ENCODE measurements around the gene EFCAB12.

EFCAB12 gene

DNA sequence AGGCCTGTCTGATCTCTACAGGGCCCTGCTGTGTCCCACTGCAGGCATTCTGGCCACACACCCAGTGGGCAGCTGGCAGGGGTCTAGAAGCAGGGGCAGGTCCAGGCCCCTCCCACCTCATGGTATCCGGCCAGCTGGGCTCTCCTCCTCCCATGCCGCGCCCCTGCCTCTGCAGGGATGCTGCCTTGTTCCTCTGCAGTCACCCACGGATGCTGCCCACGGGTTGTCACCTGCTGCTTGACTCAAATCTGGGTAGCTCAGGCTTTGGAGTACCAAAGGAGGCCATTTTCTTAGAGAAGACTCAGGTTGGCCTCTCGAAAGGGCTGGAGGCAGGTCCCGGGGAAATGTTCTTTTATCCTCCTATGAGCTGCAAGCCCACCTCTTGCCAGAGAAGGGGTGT, 25.0 kb downstream of the EFCAB12 start:
- Histone ChIP-seq H3K4me3 (ENCODE audit: insufficient read depth in 1 of 2, low read depth in 1 of 2, low read length in 2 of 2) (no peak overlapping the region), H3K9me3 (ENCODE audit: control insufficient read depth, low read length) (no peaks in the 10 kb centered on the region), H4K8ac (ENCODE audit: low read length) (no peak overlapping the region), H2BK15ac (ENCODE audit: low read depth, poor library complexity, severe bottlenecking) (no peak overlapping the region), H2BK120ac (ENCODE audit: low read depth, low read length) (no peak overlapping the region), H3K27ac (ENCODE audit: low read length, poor library complexity, severe bottlenecking) (no peak overlapping the region), H3K4ac (ENCODE audit: low read depth in 1 of 2, low read length in 2 of 2) (peak overlapping the region in 1 of 2 experiments; percentile 17), H3K27me3 (ENCODE audit: control insufficient read depth in 1 of 2, insufficient read depth in 1 of 2, low read length in 2 of 2) (no peaks in the 10 kb centered on the region), H2BK12ac (ENCODE audit: low read length in 2 of 2) (peak overlapping the region in 1 of 2 experiments; percentile 7), H2AFZ (ENCODE audit: low read depth, low read length) (no peak overlapping the region), H3K14ac (ENCODE audit: low read length in 2 of 2) (no peak overlapping the region), H3K23ac (ENCODE audit: low read length in 2 of 2) (no peak overlapping the region), H2BK5ac (ENCODE audit: low read depth, low read length, poor library complexity, severe bottlenecking) (no peak overlapping the region), H3K4me1 (ENCODE audit: control insufficient read depth, insufficient read depth, low read depth, low read length) (no peaks in the 10 kb centered on the region), H3K36me3 (ENCODE audit: control insufficient read depth in 1 of 2, insufficient read depth in 2 of 2, low read depth in 1 of 2, low read length in 2 of 2) (no peaks in the 10 kb centered on the region), H4K91ac (ENCODE audit: low read length) (no peak overlapping the region), H2AK5ac (ENCODE audit: low read length, severe bottlenecking) (no peak overlapping the region), H3K79me1 (replicated peaks; ENCODE audit: low read length, poor library complexity, severe bottlenecking) (no peaks in the 10 kb centered on the region), H3K9ac (ENCODE audit: low read length) (no peak overlapping the region), H3K4me2 (ENCODE audit: low read length, poor library complexity, severe bottlenecking) (no peak overlapping the region), H3K18ac (ENCODE audit: low read depth in 1 of 2, low read length in 2 of 2) (no peak overlapping the region)
- DNase-seq, result no peak
- 92% methylated on average over 7 of the region's 7 CpGs for WGBS

DNA sequence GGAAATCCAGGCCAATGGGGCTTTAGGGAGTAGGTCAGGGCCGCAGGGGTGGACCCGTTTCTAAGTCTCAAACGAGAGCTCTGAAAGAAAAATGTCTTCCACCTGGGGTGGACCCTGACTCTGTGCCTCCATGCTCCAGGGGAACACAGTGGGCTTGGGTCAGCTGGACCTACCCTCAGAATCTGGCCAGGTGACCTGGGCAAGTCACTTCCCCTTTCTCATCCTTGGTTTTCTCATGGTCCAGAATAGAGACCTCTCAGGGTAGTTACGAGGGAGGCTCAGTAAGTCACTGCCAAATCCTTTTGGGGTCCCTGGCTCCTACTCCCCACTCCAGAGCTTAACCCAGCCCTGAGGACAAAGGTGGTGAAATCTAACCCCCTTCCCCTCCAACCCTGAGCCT, 25.8 kb downstream of the EFCAB12 start:
- no peak overlapping the region for H3K23ac ChIP-seq (ENCODE audit: low read length in 2 of 2)
- no peak overlapping the region for H3K27ac ChIP-seq (ENCODE audit: low read length, poor library complexity, severe bottlenecking)
- H3K14ac ChIP-seq (ENCODE audit: low read length in 2 of 2), result no peak overlapping the region
- H3K4me1 ChIP-seq (ENCODE audit: control insufficient read depth, insufficient read depth, low read depth, low read length), result no peaks in the 10 kb centered on the region
- H2AK5ac ChIP-seq (ENCODE audit: low read length, severe bottlenecking), result no peak overlapping the region
- DNase-seq, result no peak
- no peaks in the 10 kb centered on the region for H3K9me3 ChIP-seq (ENCODE audit: control insufficient read depth, low read length)
- H3K4ac ChIP-seq (ENCODE audit: low read depth in 1 of 2, low read length in 2 of 2), result no peak overlapping the region
- H3K9ac ChIP-seq (ENCODE audit: low read length), result no peak overlapping the region
- H2BK15ac ChIP-seq (ENCODE audit: low read depth, poor library complexity, severe bottlenecking), result no peak overlapping the region
- no peak overlapping the region for H4K91ac ChIP-seq (ENCODE audit: low read length)
- H3K4me3 ChIP-seq (ENCODE audit: insufficient read depth in 1 of 2, low read depth in 1 of 2, low read length in 2 of 2), result no peak overlapping the region
- H3K36me3 ChIP-seq (ENCODE audit: control insufficient read depth in 1 of 2, insufficient read depth in 2 of 2, low read depth in 1 of 2, low read length in 2 of 2), result peaks cover 0 to under 1% of the 10 kb centered on the region in 2 experiments
- no peak overlapping the region for H3K18ac ChIP-seq (ENCODE audit: low read depth in 1 of 2, low read length in 2 of 2)
- H3K4me2 ChIP-seq (ENCODE audit: low read length, poor library complexity, severe bottlenecking), result no peak overlapping the region
- no peak overlapping the region for H2BK12ac ChIP-seq (ENCODE audit: low read length in 2 of 2)
- 93% methylated on average over 4 of the region's 4 CpGs for WGBS
- no peak overlapping the region for H2AFZ ChIP-seq (ENCODE audit: low read depth, low read length)
- no peaks in the 10 kb centered on the region for H3K79me1 ChIP-seq (replicated peaks; ENCODE audit: low read length, poor library complexity, severe bottlenecking)
- H2BK120ac ChIP-seq (ENCODE audit: low read depth, low read length), result peak overlapping the region; percentile 39
- H3K27me3 ChIP-seq (ENCODE audit: control insufficient read depth in 1 of 2, insufficient read depth in 1 of 2, low read length in 2 of 2), result no peaks in the 10 kb centered on the region
- no peak overlapping the region for H4K8ac ChIP-seq (ENCODE audit: low read length)
- no peak overlapping the region for H2BK5ac ChIP-seq (ENCODE audit: low read depth, low read length, poor library complexity, severe bottlenecking)

DNA sequence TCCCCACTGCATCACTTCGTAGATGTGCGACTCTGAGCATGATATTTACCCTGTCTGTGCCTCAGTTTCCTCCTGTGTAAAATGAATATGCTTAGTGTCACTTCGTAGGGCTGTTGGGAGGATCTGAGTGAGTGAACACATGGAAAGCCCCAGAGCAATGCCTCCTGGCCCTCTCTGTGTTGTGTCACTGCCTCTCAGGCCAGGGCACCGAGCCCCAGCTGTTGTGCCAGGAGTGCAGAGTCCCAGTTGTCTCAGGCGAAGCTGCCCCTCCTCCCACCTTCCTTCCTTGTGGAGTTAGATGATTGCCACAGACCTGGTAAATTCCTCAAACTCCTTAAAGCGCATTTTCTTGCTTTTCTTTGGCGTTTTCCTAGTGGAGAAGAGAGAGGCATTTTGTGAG, 26.2 kb downstream of the EFCAB12 start:
- 78% methylated on average over 7 of the region's 7 CpGs for WGBS

DNA sequence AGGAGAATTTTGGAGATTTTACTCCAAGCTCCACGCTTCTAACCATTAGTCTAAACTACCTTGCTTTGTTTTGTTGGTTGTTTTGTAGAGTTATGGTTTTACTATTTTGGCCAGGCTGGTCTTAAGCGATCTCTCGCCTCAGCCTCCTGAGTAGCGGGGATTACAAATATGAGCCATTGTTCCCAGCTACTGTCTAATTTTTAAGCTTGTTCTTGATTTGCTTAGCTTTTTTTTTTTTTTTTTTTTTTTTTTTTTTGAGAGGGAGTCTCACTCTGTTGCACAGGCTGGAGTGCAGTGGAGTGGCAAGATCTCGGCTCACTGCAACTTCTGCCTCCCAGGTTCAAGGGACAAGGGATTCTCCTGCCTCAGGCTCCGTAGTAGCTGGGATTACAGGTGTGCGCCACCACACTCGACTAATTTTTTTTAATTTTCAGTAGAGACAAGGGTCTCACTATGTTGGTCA, 28.5 kb downstream of the EFCAB12 start:
- peak; percentile 30 for DNase-seq
- Histone ChIP-seq H2AFZ (ENCODE audit: low read depth, low read length) (no peak overlapping the region), H3K23ac (ENCODE audit: low read length in 2 of 2) (no peak overlapping the region), H3K27me3 (ENCODE audit: control insufficient read depth in 1 of 2, insufficient read depth in 1 of 2, low read length in 2 of 2) (no peaks in the 10 kb centered on the region), H2BK15ac (ENCODE audit: low read depth, poor library complexity, severe bottlenecking) (no peak overlapping the region), H3K18ac (ENCODE audit: low read depth in 1 of 2, low read length in 2 of 2) (no peak overlapping the region), H3K4me1 (ENCODE audit: control insufficient read depth, insufficient read depth, low read depth, low read length) (peaks cover 5% of the 10 kb centered on the region), H2BK12ac (ENCODE audit: low read length in 2 of 2) (no peak overlapping the region), H4K8ac (ENCODE audit: low read length) (peak overlapping the region; percentile 79), H2AK5ac (ENCODE audit: low read length, severe bottlenecking) (no peak overlapping the region), H2BK120ac (ENCODE audit: low read depth, low read length) (peak overlapping the region; percentile 29), H3K36me3 (ENCODE audit: control insufficient read depth in 1 of 2, insufficient read depth in 2 of 2, low read depth in 1 of 2, low read length in 2 of 2) (peaks cover 8 to 21% of the 10 kb centered on the region in 2 experiments), H3K4me2 (ENCODE audit: low read length, poor library complexity, severe bottlenecking) (no peak overlapping the region), H4K91ac (ENCODE audit: low read length) (no peak overlapping the region), H3K14ac (ENCODE audit: low read length in 2 of 2) (no peak overlapping the region), H3K4ac (ENCODE audit: low read depth in 1 of 2, low read length in 2 of 2) (no peak overlapping the region), H3K9ac (ENCODE audit: low read length) (peak overlapping the region; percentile 93), H3K9me3 (ENCODE audit: control insufficient read depth, low read length) (no peaks in the 10 kb centered on the region), H2BK5ac (ENCODE audit: low read depth, low read length, poor library complexity, severe bottlenecking) (no peak overlapping the region), H3K79me1 (replicated peaks; ENCODE audit: low read length, poor library complexity, severe bottlenecking) (no peaks in the 10 kb centered on the region), H3K4me3 (ENCODE audit: insufficient read depth in 1 of 2, low read depth in 1 of 2, low read length in 2 of 2) (peak overlapping the region in 1 of 2 experiments; percentile 90), H3K27ac (ENCODE audit: low read length, poor library complexity, severe bottlenecking) (peak overlapping the region; percentile 22)
- 89% methylated on average over 4 of the region's 8 CpGs for WGBS

More for the DNA sequence above, 26.2 kb downstream of the EFCAB12 start:
- Histone ChIP-seq H3K27ac (ENCODE audit: low read length, poor library complexity, severe bottlenecking) (no peak overlapping the region), H4K8ac (ENCODE audit: low read length) (no peak overlapping the region), H3K9ac (ENCODE audit: low read length) (no peak overlapping the region), H3K4ac (ENCODE audit: low read depth in 1 of 2, low read length in 2 of 2) (no peak overlapping the region), H3K36me3 (ENCODE audit: control insufficient read depth in 1 of 2, insufficient read depth in 2 of 2, low read depth in 1 of 2, low read length in 2 of 2) (peaks cover 0 to 3% of the 10 kb centered on the region in 2 experiments), H2BK15ac (ENCODE audit: low read depth, poor library complexity, severe bottlenecking) (no peak overlapping the region), H3K9me3 (ENCODE audit: control insufficient read depth, low read length) (no peaks in the 10 kb centered on the region), H2BK120ac (ENCODE audit: low read depth, low read length) (no peak overlapping the region), H3K79me1 (replicated peaks; ENCODE audit: low read length, poor library complexity, severe bottlenecking) (no peaks in the 10 kb centered on the region), H3K4me2 (ENCODE audit: low read length, poor library complexity, severe bottlenecking) (no peak overlapping the region), H4K91ac (ENCODE audit: low read length) (peak overlapping the region; percentile 28), H3K23ac (ENCODE audit: low read length in 2 of 2) (no peak overlapping the region), H3K14ac (ENCODE audit: low read length in 2 of 2) (no peak overlapping the region), H2BK12ac (ENCODE audit: low read length in 2 of 2) (no peak overlapping the region), H3K4me3 (ENCODE audit: insufficient read depth in 1 of 2, low read depth in 1 of 2, low read length in 2 of 2) (no peak overlapping the region), H3K18ac (ENCODE audit: low read depth in 1 of 2, low read length in 2 of 2) (no peak overlapping the region), H3K27me3 (ENCODE audit: control insufficient read depth in 1 of 2, insufficient read depth in 1 of 2, low read length in 2 of 2) (no peaks in the 10 kb centered on the region), H3K4me1 (ENCODE audit: control insufficient read depth, insufficient read depth, low read depth, low read length) (no peaks in the 10 kb centered on the region), H2AK5ac (ENCODE audit: low read length, severe bottlenecking) (no peak overlapping the region), H2AFZ (ENCODE audit: low read depth, low read length) (no peak overlapping the region), H2BK5ac (ENCODE audit: low read depth, low read length, poor library complexity, severe bottlenecking) (no peak overlapping the region)
- DNase-seq, result no peak
